Ecto neural progenitor cell (in vitro differentiated cells): Measurements from ENCODE around the gene CTAG1B.
"Not testable (repeated sequence)": the region's sequence is repeated elsewhere in the genome, so short reads cannot be mapped to it uniquely, and the experiment has no call there.

ENCODE experiments used
- DNase-seq: peaks from one replicate; pipeline ENCODE4 v3.0.0-alpha.2; 2018; ENCODE audit warnings: low spot score

The CTAG1B gene

GRCh38 chrX:154619182-154619581 lies at the start of gene CTAG1B:
Gene CTAG1B (minus strand): TSS chrX:154619282. CDS start chrX:154619218, 64 bp downstream.
- DNase-seq = not testable (repeated sequence)

GRCh38 chrX:154661899-154662298 lies 42.8 kb upstream of the CTAG1B start:
- no peak for DNase-seq

DNA sequence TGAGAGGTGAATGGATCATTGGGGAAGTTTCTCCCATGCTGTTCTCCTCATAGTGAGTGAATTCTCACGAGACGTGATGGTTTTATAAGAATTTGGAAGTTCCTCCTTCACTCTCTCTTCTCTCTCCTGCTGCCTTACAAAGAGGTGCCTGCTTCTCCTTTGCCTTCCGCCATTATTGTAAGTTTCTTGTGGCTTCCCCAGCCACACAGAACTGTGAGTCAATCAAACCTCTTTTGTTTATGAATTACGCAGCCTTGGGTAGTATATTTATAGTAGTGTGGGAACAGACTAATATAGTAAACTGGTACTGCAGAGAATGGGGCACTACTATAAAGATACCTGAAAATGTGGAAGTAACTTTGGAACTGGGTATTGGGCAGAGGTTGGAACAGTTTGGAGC lies 42.1 kb upstream of the CTAG1B start:
- no peak for DNase-seq

DNA sequence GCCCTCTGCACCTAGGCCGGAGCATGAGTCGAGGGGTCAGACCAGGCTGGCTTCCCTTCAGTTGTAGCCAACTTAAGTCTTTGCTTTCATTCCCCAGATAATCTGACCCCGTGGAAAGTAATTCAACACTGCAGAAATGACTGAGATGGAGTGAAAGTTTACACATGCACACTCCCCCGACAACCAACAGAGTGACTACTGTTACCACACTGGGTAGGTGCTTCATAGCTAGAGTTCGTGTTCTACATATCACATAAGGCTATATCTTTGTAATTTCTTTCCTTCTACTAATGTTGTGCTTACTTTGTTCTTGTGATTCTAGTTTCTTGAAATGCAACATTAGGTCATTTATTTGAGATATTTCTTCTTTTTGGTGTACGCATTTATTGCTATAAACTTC lies 41.5 kb upstream of the CTAG1B start:
- DNase-seq = no peak

GRCh38 chrX:154658957-154659356 lies 39.9 kb upstream of the CTAG1B start:
- DNase-seq = no peak

DNA sequence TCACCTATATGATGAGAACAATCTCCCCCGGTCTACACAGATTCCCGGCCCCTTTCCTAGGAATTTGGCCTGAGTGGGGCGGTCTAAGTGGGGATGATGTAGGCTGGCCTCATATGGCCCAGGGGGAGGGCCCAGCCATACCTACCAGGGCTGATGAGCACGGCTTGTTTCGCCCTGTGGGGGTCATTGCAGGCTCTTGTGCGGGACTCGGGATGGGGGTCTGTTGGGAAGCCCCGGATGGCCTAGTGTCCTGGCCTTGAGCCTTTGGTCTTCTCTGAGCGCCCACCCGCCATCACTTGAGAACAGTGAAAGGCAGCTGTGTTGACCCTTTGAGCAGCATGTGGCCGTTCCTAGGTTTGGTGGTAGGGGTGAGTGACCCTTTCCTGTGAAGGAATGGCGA lies 39.1 kb upstream of the CTAG1B start:
- DNase-seq = no peak

GRCh38 chrX:154657226-154657805 lies 38.2 kb upstream of the CTAG1B start:
- DNase-seq = no peak

DNA sequence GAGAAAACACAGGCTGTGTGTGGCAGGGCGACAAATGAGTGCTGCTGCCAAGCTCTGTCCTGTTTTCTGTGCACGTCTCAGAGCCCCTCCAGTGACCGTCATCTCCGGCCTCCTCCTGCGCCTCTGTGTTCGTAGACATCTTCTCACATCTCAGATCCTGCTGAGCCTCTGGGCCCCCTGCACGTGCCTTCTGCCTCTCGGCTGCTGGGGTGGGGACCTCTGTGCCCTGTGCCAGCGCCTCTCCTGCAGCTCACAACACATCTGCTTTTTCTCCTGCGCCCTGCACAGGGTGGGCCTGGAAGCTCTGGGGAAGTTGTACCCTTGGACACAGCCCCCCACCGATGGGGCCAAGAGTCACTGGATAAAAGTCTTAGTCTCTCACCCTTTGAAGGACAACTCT lies 36.7 kb upstream of the CTAG1B start:
- DNase-seq = no peak

DNA sequence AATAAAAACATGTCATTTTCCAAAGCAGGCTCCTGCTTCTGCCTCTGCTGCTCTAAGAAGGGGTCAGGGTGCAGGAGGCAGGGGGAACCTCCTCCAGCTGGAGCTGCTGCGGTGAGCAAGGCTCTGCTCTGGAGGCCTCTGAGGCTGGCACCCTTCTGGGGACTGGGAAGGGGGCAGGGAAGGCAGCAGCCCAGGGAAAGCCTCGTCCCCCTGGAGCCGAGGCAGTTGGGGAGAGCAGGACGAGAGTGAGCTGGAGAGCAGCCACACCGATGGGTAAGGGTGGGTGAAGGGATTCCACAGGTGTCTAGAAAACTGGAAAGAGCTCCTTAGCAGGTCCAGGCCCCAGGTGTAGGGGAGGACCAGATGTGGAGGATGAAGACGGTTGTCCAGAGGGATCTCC lies 36.3 kb upstream of the CTAG1B start:
- no peak for DNase-seq

- no peak for DNase-seq
Observed at GRCh38 chrX:154654925-154655324, 35.8 kb upstream of the CTAG1B start.

GRCh38 chrX:154654372-154654771 lies 35.3 kb upstream of the CTAG1B start:
- DNase-seq = no peak

DNA sequence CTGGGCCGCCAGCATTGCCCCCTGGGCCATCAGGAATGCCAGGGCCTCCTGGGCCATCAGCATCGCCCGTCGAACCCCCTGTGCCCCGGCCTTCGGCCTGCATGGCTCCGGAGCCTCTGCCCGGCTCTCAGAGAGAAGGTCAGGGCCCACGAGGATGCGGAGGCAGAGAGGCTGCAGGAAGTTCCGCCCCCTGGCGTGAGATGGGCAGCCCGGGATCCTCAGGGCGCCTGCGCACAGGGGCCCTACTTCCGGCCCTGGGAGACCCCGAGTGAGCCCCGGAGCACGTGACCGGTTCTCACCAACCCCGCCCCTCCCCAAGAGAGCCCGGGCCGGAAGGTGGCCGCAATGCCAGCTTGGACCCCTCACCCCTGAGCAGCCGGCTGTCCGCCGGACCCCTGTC lies 34.3 kb upstream of the CTAG1B start, which contains the start of gene CTAG2:
Gene CTAG2 (minus strand): TSS at position 167 of the 400 bp plus-strand sequence. CDS start 64 bp downstream, at position 103.
- DNase-seq = not testable (repeated sequence)

DNA sequence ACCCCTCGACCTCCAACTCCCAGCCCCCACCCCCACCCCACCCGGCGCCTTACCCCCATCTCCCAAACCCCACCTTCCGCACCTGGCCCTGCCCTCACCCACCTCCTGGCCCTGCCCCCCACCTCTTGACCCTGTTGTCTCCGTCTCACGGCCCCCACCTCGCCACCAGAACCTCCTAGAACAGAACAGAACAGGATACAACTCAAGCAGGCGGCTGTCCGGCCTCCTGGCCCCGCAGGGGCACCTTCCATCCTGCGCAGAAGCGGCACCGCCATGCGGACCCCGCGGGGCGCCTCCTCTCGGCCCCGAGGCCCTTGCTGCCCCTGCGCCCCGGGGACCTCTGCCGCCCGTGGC lies 33.9 kb upstream of the CTAG1B start:
- DNase-seq = no peak

- DNase-seq = no peak
Observed at GRCh38 chrX:154652311-154653047, 33.4 kb upstream of the CTAG1B start.

- DNase-seq = no peak
Observed at GRCh38 chrX:154650221-154650510, 31.1 kb upstream of the CTAG1B start.

DNA sequence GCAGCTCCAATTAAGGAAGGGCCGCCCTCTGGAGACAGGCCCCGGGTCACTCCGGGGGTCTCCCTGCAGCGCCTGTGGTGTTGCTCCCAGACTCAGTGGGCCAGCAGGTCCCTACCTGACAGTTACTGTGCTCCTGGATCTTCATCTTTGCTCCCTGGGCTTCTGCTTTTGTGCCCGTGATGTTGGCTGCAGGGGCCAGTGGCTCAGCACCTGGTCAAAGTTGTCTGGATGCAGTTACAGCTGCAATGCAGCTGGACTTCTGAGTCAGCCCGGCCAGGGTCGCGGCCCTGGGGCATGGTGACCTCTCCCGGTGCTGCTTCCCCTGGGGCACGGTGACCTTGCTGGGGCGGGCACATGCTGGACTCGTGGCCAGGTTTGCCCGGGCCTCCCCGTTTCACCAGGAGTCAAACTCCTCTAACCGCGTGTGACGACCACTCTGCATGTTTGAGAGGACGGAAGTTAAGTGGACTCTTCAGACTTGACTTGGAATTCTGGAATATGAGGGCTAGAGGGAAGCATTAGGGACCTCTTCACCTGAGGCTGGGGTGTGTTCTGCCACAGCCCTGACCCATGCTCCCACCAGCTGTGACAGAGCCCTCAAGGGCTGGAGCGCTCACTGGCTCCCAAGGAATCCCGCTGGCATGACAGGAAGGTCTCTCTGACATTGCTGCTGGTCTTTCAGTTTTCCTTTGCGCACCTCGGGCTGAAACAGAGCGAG lies 30.6 kb upstream of the CTAG1B start:
- DNase-seq = no peak

GRCh38 chrX:154648931-154649330 lies 29.8 kb upstream of the CTAG1B start:
- no peak for DNase-seq

DNA sequence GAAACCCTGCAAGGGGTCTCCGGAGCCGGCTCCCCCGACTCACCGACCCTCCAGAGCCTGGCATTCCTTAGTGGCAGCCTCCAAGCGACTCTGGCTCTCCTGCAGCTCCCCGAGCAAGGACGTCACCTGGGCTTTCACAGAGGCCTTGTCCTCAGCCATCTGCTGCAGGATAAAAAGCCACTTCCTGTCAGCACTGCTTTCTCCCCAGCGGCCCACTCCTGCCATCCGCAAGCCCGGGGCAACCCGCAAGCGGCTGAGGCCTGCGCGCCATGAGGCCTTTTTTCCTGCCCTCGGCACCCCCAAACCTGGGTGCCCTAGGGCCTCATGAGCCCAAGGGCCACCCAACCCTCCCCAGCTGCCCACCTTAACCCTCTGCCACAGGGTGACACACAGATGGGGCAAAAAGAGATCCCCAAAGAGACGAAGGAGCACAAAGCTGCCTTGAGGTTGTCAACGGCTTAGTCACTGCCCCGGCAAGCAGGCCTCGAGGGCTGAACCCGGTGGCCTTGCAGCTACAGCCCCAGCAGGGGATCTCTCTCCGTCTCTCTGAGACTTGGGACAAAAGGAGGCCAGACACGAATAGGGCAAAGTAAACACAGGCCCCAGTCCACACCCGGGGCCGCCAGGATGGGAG lies 26.8 kb upstream of the CTAG1B start:
- not testable (repeated sequence) for DNase-seq

GRCh38 chrX:154643708-154644107 lies 24.6 kb upstream of the CTAG1B start:
- DNase-seq = not testable (repeated sequence)

- not testable (repeated sequence) for DNase-seq
Observed at GRCh38 chrX:154641740-154642139, 22.7 kb upstream of the CTAG1B start.

- not testable (repeated sequence) for DNase-seq
Observed at GRCh38 chrX:154633661-154634060, 14.6 kb upstream of the CTAG1B start.

GRCh38 chrX:154630949-154631348 lies 11.9 kb upstream of the CTAG1B start:
- not testable (repeated sequence) for DNase-seq

DNA sequence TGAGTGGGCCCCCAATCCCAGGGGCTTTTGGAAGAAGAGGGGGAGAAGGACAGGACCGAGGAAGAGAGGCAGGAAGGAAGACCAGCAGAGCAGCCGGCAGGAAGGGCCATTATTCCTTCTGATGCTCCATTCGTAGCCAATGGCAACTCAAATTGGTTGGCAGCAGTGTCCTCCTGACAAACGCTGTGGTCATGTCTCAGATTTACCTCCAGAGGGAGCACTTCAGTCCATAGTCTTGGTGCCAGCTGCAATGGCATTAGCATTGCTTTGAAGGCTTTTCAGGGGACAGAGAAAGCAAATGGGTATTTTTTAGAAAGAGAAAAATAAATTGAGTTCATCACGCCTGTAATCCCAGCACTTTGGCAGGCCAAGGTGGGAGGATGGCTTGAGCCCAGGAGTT lies 9.9 kb upstream of the CTAG1B start:
- DNase-seq = not testable (repeated sequence)
